Colonic mucosa (tissue), 4 donors: ENCODE results near the gene DYSF. TPM values are rescaled to one million over a fixed set of nuclear protein-coding genes. Genes with fewer than 3 reads are reported as not detected.

ENCODE experiments used
- DNase-seq: peaks from one replicate; pipeline ENCODE4 v3.0.0-alpha.2; 2020
- H3K27ac ChIP-seq: fragments of 200-600 bp; one replicate; pipeline ENCODE4 v1.8.0; 2021
- H3K27me3 ChIP-seq: fragments of 200-600 bp; one replicate; pipeline ENCODE4 v1.8.0; 2021
- H3K36me3 ChIP-seq: fragments of 200-600 bp; one replicate; pipeline ENCODE4 v1.8.0; 2021
- H3K4me1 ChIP-seq: fragments of 200-600 bp; one replicate; pipeline ENCODE4 v1.8.0; 2021; ENCODE audit warnings: mild to moderate bottlenecking
- H3K4me3 ChIP-seq: fragments of 200-600 bp; one replicate; pipeline ENCODE4 v1.8.0; 2021
- H3K9ac ChIP-seq, 2 donors: one replicate each; pipeline ENCODE4 v1.7.0; 2013; ENCODE audit warnings: control low read depth in 2 of 2, low read depth in 2 of 2, low read length in 2 of 2
- H3K9me3 ChIP-seq: fragments of 200-600 bp; one replicate; pipeline ENCODE4 v1.8.0; 2021
- intact Hi-C: fragments of 100-400 bp; cut with DNase I; formaldehyde crosslinking; loops from one replicate; pipeline ENCODE4 v1.14.1; 2022
- total RNA-seq, 2 donors: library from RNA; stranded (reverse); fragmentation: NEBNext Ultra II Directional in 1 of 2; extraction: Animal tissue kit (Norgen Biotek cat#: 25700) in 1 of 2; gene quantifications; one replicate each; pipeline ENCODE4 v1.2.1, GENCODE V29; 2021
- TF ChIP-seq, protein P1 (sequence below): fragments of 200-600 bp; IDR thresholded peaks from one replicate; pipeline ENCODE4 v1.8.0; 2022; ENCODE audit warnings: antibody characterized with exemption, mild to moderate bottlenecking
- donor health status: healthy.
- donor health status: DM: no; HTN: no; CAD: no.
- donor health status: DM: no; HTN: no; CAD: no.

DYSF gene
- total RNA-seq, 2 donors from 2014 or later = 2.4 to 7.5 TPM

DNA sequence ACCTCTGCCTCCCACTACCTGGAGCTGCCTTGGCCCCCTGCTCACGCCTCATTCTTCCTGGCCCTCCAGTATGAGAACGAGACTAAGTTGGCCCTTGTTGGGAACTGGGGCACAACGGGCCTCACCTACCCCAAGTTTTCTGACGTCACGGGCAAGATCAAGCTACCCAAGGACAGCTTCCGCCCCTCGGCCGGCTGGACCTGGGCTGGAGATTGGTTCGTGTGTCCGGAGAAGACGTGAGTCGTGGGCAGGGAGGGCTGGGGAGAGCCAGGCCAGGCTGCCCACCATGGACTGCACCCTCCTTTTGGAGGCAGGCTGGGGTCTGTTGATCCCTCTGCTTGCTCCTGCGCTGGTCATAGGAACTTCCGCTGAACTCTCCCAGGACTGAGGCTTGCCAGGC lies 114.7 kb downstream of the DYSF start:
- H3K9me3 ChIP-seq = no peaks in the 10 kb centered on the region
- H3K27ac ChIP-seq = no peak overlapping the region
- H3K36me3 ChIP-seq = no peaks in the 10 kb centered on the region
- H3K27me3 ChIP-seq = no peaks in the 10 kb centered on the region
- no peaks in the 10 kb centered on the region for H3K4me1 ChIP-seq
- H3K4me3 ChIP-seq = no peak overlapping the region
- intact Hi-C loops = no loop called here
- no peak overlapping the region for H3K9ac ChIP-seq
- DNase-seq = no peak
- TF ChIP-seq, protein P1, sequence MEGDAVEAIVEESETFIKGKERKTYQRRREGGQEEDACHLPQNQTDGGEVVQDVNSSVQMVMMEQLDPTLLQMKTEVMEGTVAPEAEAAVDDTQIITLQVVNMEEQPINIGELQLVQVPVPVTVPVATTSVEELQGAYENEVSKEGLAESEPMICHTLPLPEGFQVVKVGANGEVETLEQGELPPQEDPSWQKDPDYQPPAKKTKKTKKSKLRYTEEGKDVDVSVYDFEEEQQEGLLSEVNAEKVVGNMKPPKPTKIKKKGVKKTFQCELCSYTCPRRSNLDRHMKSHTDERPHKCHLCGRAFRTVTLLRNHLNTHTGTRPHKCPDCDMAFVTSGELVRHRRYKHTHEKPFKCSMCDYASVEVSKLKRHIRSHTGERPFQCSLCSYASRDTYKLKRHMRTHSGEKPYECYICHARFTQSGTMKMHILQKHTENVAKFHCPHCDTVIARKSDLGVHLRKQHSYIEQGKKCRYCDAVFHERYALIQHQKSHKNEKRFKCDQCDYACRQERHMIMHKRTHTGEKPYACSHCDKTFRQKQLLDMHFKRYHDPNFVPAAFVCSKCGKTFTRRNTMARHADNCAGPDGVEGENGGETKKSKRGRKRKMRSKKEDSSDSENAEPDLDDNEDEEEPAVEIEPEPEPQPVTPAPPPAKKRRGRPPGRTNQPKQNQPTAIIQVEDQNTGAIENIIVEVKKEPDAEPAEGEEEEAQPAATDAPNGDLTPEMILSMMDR = no peak

DNA sequence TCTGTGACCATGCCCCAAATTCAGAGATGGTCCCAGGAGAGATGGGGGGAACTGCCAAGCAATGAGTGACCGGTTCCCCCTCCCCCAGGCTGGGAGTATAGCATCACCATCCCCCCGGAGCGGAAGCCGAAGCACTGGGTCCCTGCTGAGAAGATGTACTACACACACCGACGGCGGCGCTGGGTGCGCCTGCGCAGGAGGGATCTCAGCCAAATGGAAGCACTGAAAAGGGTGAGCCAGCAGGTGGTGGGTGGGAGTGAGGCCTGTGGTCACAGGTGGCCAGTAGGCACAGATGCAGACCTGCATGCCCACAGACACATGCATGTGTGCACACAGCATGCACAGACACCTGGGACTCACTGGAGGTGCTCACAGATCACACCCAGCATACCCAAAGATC lies 117.2 kb downstream of the DYSF start:
- Histone ChIP-seq H3K4me1 (no peaks in the 10 kb centered on the region), H3K9ac (no peak overlapping the region), H3K9me3 (no peaks in the 10 kb centered on the region), H3K27me3 (no peaks in the 10 kb centered on the region), H3K36me3 (no peaks in the 10 kb centered on the region), H3K27ac (no peak overlapping the region), H3K4me3 (no peak overlapping the region)
- intact Hi-C loops = no loop called here
- no peak for DNase-seq
- TF ChIP-seq, protein P1 = no peak

DNA sequence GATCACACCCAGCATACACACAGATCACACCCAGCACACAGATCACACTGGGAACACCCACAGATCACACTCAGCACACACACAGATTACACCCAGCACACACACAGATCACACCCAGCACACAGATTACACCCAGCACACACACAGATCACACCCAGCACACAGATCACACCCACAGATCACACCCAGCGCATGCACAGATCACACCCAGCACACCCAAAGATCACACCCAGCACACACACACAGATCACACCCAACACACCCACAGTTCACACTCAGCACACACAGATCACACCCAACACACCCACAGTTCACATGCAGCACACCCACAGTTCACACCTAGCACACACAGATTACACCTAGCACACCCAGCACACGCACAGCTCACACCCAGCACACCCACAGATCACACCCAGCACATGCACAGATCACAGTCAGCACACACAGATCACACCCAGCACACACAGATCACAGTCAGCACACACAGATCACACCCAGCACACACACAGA lies 117.6 kb downstream of the DYSF start:
- TF ChIP-seq, protein P1 = no peak
- intact Hi-C loops = no loop called here
- Histone ChIP-seq H3K36me3 (no peaks in the 10 kb centered on the region), H3K27me3 (no peaks in the 10 kb centered on the region), H3K4me3 (no peak overlapping the region), H3K9me3 (no peaks in the 10 kb centered on the region), H3K9ac (no peak overlapping the region), H3K27ac (no peak overlapping the region), H3K4me1 (no peaks in the 10 kb centered on the region)
- no peak for DNase-seq

DNA sequence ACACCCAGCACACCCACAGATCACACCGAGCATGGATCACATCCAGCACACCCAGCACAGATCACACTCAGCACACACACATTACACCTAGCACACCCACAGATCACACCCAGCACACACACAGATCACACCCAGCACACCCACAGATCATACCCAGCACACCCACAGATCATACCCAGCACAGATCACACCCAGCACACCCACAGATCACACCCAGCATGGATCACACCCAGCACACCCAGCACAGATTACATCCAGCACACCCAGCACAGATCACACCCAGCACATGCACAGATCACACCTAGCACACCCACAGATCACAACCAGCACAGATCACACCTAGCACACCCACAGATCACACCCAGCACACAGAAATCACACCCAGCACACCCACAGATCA lies 118.6 kb downstream of the DYSF start:
- Histone ChIP-seq H3K4me1 (no peaks in the 10 kb centered on the region), H3K36me3 (no peaks in the 10 kb centered on the region), H3K9me3 (no peaks in the 10 kb centered on the region), H3K27ac (no peak overlapping the region), H3K4me3 (no peak overlapping the region), H3K9ac (no peak overlapping the region), H3K27me3 (no peaks in the 10 kb centered on the region)
- TF ChIP-seq, protein P1 = no peak
- intact Hi-C loops = no loop called here
- DNase-seq = no peak

DNA sequence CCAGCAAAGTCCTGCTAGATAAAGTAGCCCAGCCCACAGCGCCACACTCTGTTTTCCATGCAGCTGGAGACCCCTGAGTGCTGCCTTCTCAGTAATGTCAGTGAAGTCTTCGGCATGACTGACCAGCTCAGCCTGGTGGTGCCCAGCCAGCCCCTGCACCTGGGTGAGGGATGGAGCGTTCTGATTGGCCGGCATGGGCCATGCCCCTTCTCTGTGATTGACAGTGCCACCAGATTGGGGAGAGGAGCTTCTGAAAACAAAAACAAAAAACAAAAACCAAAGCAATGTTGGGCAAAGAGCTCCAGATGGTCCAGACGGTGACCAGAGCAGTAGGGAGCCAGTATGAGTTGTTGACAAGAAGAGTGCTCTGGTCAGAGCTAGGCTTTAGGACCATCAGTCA lies 122.6 kb downstream of the DYSF start:
- TF ChIP-seq, protein P1 = no peak
- no peak for DNase-seq
- intact Hi-C loops = no loop called here
- Histone ChIP-seq H3K4me3 (no peak overlapping the region), H3K36me3 (no peaks in the 10 kb centered on the region), H3K27me3 (no peaks in the 10 kb centered on the region), H3K4me1 (no peaks in the 10 kb centered on the region), H3K9me3 (no peaks in the 10 kb centered on the region), H3K9ac (no peak overlapping the region), H3K27ac (no peak overlapping the region)
